Lung (tissue), 12 donors: ENCODE measurements around the gene GRK3. TPM values are rescaled to one million over a fixed set of nuclear protein-coding genes. Genes with fewer than 3 reads are reported as not detected.
"Not testable (repeated sequence)": the region's sequence is repeated elsewhere in the genome, so short reads cannot be mapped to it uniquely, and the experiment has no call there.

Source experiments
- ATAC-seq: fragments of 200-7000 bp; cut with Tn5 transposase; one replicate; pipeline ENCODE4 v1.9.1; 2020; ENCODE audit warnings: moderate number of reproducible peaks; ENCODE audit not compliant: insufficient read depth, low FRiP score
- DNase-seq, 3 donors: peaks; one replicate each; pipeline ENCODE4 v3.0.0-alpha.2; 2013 to 2017
- H3K27ac ChIP-seq, 2 donors: one replicate each; pipeline ENCODE4 v1.5.1; 2013; ENCODE audit warnings: mild to moderate bottlenecking in 2 of 2, moderate library complexity in 2 of 2, control low read depth in 1 of 2, inconsistent platforms in 1 of 2, low read depth in 1 of 2, low read length in 1 of 2
- H3K27me3 ChIP-seq, 3 donors: one replicate each; pipeline ENCODE4 v1.5.1; 2013; ENCODE audit warnings: low read length in 2 of 3; ENCODE audit not compliant: control insufficient read depth in 3 of 3, insufficient read depth in 3 of 3
- H3K36me3 ChIP-seq, 4 donors: one replicate each; pipeline ENCODE4 v1.5.1; 2013; ENCODE audit warnings: low read length in 4 of 4, mild to moderate bottlenecking in 1 of 4, moderate library complexity in 1 of 4; ENCODE audit not compliant: control insufficient read depth in 4 of 4, insufficient read depth in 4 of 4
- H3K4me1 ChIP-seq, 5 donors: one replicate each; pipeline ENCODE4 v1.5.1; 2013; ENCODE audit warnings: low read length in 5 of 5, mild to moderate bottlenecking in 2 of 5, moderate library complexity in 1 of 5; ENCODE audit not compliant: control insufficient read depth in 5 of 5, insufficient read depth in 5 of 5
- H3K4me3 ChIP-seq: one replicate; pipeline ENCODE4 v1.5.1; 2013; ENCODE audit warnings: mild to moderate bottlenecking, control low read depth, moderate library complexity
- H3K9ac ChIP-seq, 2 donors: one replicate each; pipeline ENCODE4 v1.5.1; 2013; ENCODE audit warnings: low read length in 2 of 2, control low read depth in 1 of 2; ENCODE audit not compliant: insufficient read depth in 1 of 2
- H3K9me3 ChIP-seq, 4 donors: one replicate each; pipeline ENCODE4 v1.5.1; 2013; ENCODE audit warnings: low read length in 3 of 4, mild to moderate bottlenecking in 1 of 4, moderate library complexity in 1 of 4; ENCODE audit not compliant: control insufficient read depth in 4 of 4, insufficient read depth in 3 of 4
- CTCF ChIP-seq: IDR thresholded peaks from 2 replicates; pipeline ENCODE4 v1.5.1; 2012; ENCODE audit warnings: mild to moderate bottlenecking; ENCODE audit errors: control extremely low read depth, extremely low read depth
- WGBS, 2 donors: extraction: QIAGEN DNeasy Blood & Tissue Kit; methylation state at CpG; one replicate each; pipeline ENCODE4 v1.1.7; 2013; 5-methylcytosine and 5-hydroxymethylcytosine counted together
- polyA plus RNA-seq, 2 donors: library from polyadenylated mRNA; stranded (reverse); fragments of 200-250 nt; gene quantifications; one replicate each; pipeline ENCODE4 v1.2.1, GENCODE V29; 2013
- total RNA-seq, 2 donors: library from RNA; depleted of rRNA in 1 of 2; stranded (reverse); fragments of >200 nt in 1 of 2; gene quantifications; one replicate each; pipeline ENCODE4 v1.2.1, GENCODE V29; 2014 to 2021
- donor health status: control.
- donor health status: control.
- donor health status: Bipolar disorder and iron deficiency.
- donor health status: healthy.
- donor health status: DM: yes; HTN: yes; CAD: no.

Gene GRK3
- total and polyA plus RNA-seq, 4 donors = 5.0 to 27.3 (median 18.0) TPM

- not testable (repeated sequence) for H3K9ac ChIP-seq, H3K9me3 ChIP-seq, H3K36me3 ChIP-seq, H3K4me3 ChIP-seq, H3K27me3 ChIP-seq, ATAC-seq, DNase-seq, H3K27ac ChIP-seq, H3K4me1 ChIP-seq
- WGBS, 2 donors = 50 to 75% methylated on average over 3 of the region's 3 CpGs
Observed at GRCh38 chr22:25614791-25615190, 50.3 kb downstream of the GRK3 start.

GRCh38 chr22:25621986-25622385 is 57.5 kb downstream of the GRK3 start:
- 83 to 87% methylated on average over 7 of the region's 7 CpGs for WGBS, 2 donors
- TF ChIP-seq CTCF = no peak
- H3K4me1 ChIP-seq = peaks cover 0 to 6% (median 3%) of the 10 kb centered on the region in 5 donors
- no peaks in the 10 kb centered on the region for H3K9me3 ChIP-seq
- peaks cover 0 to 5% (median 2%) of the 10 kb centered on the region in 4 donors for H3K36me3 ChIP-seq
- no peak for ATAC-seq
- H3K27ac ChIP-seq = no peak overlapping the region
- no peak for DNase-seq
- no peak overlapping the region for H3K9ac ChIP-seq
- H3K4me3 ChIP-seq = no peak overlapping the region
- H3K27me3 ChIP-seq = no peaks in the 10 kb centered on the region

- H3K36me3 ChIP-seq = peaks cover 0 to 5% (median 2%) of the 10 kb centered on the region in 4 donors
- H3K27me3 ChIP-seq = no peaks in the 10 kb centered on the region
- no peak for DNase-seq
- 93% methylated on average over 8 of the region's 8 CpGs for WGBS, 2 donors
- no peak overlapping the region for H3K9ac ChIP-seq
- H3K4me3 ChIP-seq = no peak overlapping the region
- H3K4me1 ChIP-seq = peaks cover 0 to 10% (median 6%) of the 10 kb centered on the region in 5 donors
- no peak for TF ChIP-seq CTCF
- ATAC-seq = no peak
- no peaks in the 10 kb centered on the region for H3K9me3 ChIP-seq
- no peak overlapping the region for H3K27ac ChIP-seq
Observed at GRCh38 chr22:25623310-25623734, 58.8 kb downstream of the GRK3 start.

GRCh38 chr22:25623851-25624250 is 59.4 kb downstream of the GRK3 start:
- Histone ChIP-seq H3K36me3 (peaks cover 0 to 5% (median 2%) of the 10 kb centered on the region in 4 donors), H3K4me3 (no peak overlapping the region), H3K27ac (no peak overlapping the region), H3K4me1 (peaks cover 0 to 10% (median 6%) of the 10 kb centered on the region in 5 donors), H3K9me3 (no peaks in the 10 kb centered on the region), H3K9ac (no peak overlapping the region), H3K27me3 (no peaks in the 10 kb centered on the region)
- DNase-seq (no peak), ATAC-seq (no peak)
- no peak for TF ChIP-seq CTCF
- 95 to 98% methylated on average over 7 of the region's 7 CpGs for WGBS, 2 donors
